ENCODE measurements around the gene PSRC1.
A peak's percentile ranks its signal among the peaks of the same experiment; 100 is the strongest.

The PSRC1 gene

GRCh38 chr1:109277434-109278204 is 5.3 kb downstream of the PSRC1 start:
- DNase-seq (ENCODE audit: low read depth, low spot score), result no peak
- Histone ChIP-seq H3K9ac (ENCODE audit: insufficient read length) (no peak overlapping the region), H3K4me3 (no peak overlapping the region), H3K27ac (no peak overlapping the region), H3K9me3 (ENCODE audit: low read depth, low read length) (no peaks in the 10 kb centered on the region), H3K36me3 (ENCODE audit: insufficient read depth, low read length) (peaks cover 27% of the 10 kb centered on the region)
- TF ChIP-seq FOXP2 (optimal IDR thresholded peaks at IDR 0.05; ENCODE audit: control extremely low read depth, extremely low read length, insufficient read depth) (no peak), EZH2 (IDR thresholded peaks at IDR 0.05) (no peak), POLR2AphosphoS5 (IDR thresholded peaks at IDR 0.05; ENCODE audit: borderline replicate concordance, low read depth, low read length) (no peak)

DNA sequence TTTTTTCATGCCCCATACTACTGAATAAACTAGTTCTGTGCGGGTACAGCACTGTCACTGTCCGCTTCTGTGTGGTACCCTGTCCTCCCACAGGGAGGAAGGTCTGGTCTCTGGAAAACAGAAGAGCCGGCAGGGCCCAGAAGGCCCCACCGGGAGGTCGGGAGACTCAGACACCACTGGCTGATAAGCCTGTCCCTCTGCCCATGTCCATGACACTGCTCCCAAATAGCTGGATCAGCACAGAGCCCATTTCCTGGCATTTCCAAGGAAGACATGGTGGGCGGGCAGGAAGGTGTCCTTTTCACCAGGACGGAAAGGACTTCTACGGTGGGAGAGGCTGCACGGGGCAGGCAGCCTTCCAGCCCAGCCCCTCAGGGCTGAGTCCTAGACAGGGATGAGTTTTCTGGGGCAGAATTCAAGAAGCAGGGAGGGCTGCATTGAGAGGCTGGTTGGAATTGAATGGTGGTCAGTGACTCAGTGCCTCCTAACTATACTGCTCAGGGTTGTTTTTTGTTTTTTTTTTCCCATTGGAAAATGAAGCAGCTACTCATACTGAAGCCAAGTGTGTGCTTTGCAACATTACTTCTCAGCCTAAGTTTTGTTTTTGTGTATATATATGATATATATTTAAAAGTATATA is 7.1 kb downstream of the PSRC1 start:
- TF ChIP-seq POLR2AphosphoS5 (IDR thresholded peaks at IDR 0.05; ENCODE audit: borderline replicate concordance, low read depth, low read length) (peak; percentile 15; the same call in 1 of the 2 replicates), EZH2 (IDR thresholded peaks at IDR 0.05) (no peak)
- no peak for DNase-seq (ENCODE audit: low read depth, low spot score)
- H3K9ac ChIP-seq (ENCODE audit: insufficient read length), result no peak overlapping the region
- H3K27ac ChIP-seq, result no peak overlapping the region
- peaks cover 24% of the 10 kb centered on the region for H3K36me3 ChIP-seq (ENCODE audit: insufficient read depth, low read length)
- no peak overlapping the region for H3K4me3 ChIP-seq
- no peaks in the 10 kb centered on the region for H3K9me3 ChIP-seq (ENCODE audit: low read depth, low read length)

DNA sequence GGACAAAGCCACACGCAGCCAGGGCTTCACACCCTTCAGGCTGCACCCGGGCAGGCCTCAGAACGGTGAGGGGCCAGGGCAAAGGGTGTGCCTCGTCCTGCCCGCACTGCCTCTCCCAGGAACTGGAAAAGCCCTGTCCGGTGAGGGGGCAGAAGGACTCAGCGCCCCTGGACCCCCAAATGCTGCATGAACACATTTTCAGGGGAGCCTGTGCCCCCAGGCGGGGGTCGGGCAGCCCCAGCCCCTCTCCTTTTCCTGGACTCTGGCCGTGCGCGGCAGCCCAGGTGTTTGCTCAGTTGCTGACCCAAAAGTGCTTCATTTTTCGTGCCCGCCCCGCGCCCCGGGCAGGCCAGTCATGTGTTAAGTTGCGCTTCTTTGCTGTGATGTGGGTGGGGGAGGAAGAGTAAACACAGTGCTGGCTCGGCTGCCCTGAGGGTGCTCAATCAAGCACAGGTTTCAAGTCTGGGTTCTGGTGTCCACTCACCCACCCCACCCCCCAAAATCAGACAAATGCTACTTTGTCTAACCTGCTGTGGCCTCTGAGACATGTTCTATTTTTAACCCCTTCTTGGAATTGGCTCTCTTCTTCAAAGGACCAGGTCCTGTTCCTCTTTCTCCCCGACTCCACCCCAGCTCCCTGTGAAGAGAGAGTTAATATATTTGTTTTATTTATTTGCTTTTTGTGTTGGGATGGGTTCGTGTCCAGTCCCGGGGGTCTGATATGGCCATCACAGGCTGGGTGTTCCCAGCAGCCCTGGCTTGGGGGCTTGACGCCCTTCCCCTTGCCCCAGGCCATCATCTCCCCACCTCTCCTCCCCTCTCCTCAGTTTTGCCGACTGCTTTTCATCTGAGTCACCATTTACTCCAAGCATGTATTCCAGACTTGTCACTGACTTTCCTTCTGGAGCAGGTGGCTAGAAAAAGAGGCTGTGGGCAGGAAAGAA is 8.1 kb downstream of the PSRC1 start:
- peaks cover 14% of the 10 kb centered on the region for H3K36me3 ChIP-seq (ENCODE audit: insufficient read depth, low read length)
- H3K9me3 ChIP-seq (ENCODE audit: low read depth, low read length), result no peaks in the 10 kb centered on the region
- H3K9ac ChIP-seq (ENCODE audit: insufficient read length), result no peak overlapping the region
- no peak overlapping the region for H3K27ac ChIP-seq
- DNase-seq (ENCODE audit: low read depth, low spot score), result no peak
- no peak overlapping the region for H3K4me3 ChIP-seq
- TF ChIP-seq FOXP2 (optimal IDR thresholded peaks at IDR 0.05; ENCODE audit: control extremely low read depth, extremely low read length, insufficient read depth), result no peak
- TF ChIP-seq EZH2 (IDR thresholded peaks at IDR 0.05), result no peak

GRCh38 chr1:109273570-109274288 is 9.2 kb downstream of the PSRC1 start:
- no peaks in the 10 kb centered on the region for H3K9me3 ChIP-seq (ENCODE audit: low read depth, low read length)
- TF ChIP-seq POLR2AphosphoS5 (IDR thresholded peaks at IDR 0.05; ENCODE audit: borderline replicate concordance, low read depth, low read length), result no peak
- no peak for TF ChIP-seq EZH2 (IDR thresholded peaks at IDR 0.05)
- no peak for TF ChIP-seq FOXP2 (optimal IDR thresholded peaks at IDR 0.05; ENCODE audit: control extremely low read depth, extremely low read length, insufficient read depth)
- peak overlapping the region; percentile 46; the same call in 1 of the 2 replicates for H3K27ac ChIP-seq
- H3K36me3 ChIP-seq (ENCODE audit: insufficient read depth, low read length), result peaks cover 6% of the 10 kb centered on the region; the same call in 1 of the 2 replicates
- no peak overlapping the region for H3K9ac ChIP-seq (ENCODE audit: insufficient read length)
- no peak overlapping the region for H3K4me3 ChIP-seq
- DNase-seq (ENCODE audit: low read depth, low spot score), result no peak

DNA sequence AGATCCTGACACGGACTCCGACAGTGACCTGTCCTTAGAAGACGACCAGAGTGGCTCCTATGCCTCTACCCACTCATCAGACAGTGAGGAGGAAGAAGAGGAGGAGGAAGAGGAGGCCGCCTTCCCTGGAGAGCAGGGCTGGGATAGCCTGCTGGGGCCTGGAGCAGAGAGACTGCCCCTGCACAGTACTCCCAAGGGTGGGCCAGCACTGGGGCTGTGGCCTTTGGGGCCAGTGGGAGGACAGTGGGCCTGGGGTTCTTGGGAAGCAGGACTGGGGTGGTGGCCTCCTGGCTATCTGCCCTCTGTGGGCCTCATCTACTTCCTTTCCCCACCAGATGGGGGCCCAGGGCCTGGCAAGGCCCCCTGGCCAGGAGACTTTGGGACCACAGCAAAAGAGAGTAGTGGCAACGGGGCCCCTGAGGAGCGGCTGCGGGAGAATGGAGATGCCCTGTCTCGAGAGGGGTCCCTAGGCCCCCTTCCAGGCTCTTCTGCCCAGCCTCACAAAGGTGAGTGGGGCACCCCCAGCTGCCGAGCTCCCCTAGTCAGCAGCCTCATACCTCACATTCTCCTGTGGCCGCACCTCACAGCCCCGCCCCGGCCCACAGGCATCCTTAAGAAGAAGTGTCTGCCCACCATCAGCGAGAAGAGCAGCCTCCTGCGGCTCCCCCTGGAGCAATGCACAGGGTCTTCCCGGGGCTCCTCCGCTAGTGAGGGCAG is 10.0 kb downstream of the PSRC1 start:
- no peak overlapping the region for H3K9ac ChIP-seq (ENCODE audit: insufficient read length)
- H3K9me3 ChIP-seq (ENCODE audit: low read depth, low read length), result no peaks in the 10 kb centered on the region
- H3K36me3 ChIP-seq (ENCODE audit: insufficient read depth, low read length), result no peaks in the 10 kb centered on the region; the same call in 1 of the 2 replicates
- TF ChIP-seq FOXP2 (optimal IDR thresholded peaks at IDR 0.05; ENCODE audit: control extremely low read depth, extremely low read length, insufficient read depth) (no peak), EZH2 (IDR thresholded peaks at IDR 0.05) (no peak), POLR2AphosphoS5 (IDR thresholded peaks at IDR 0.05; ENCODE audit: borderline replicate concordance, low read depth, low read length) (no peak)
- no peak overlapping the region for H3K4me3 ChIP-seq
- H3K27ac ChIP-seq, result no peak overlapping the region
- no peak for DNase-seq (ENCODE audit: low read depth, low spot score)

- no peak overlapping the region for H3K27ac ChIP-seq
- H3K4me3 ChIP-seq, result no peak overlapping the region
- no peak overlapping the region for H3K9ac ChIP-seq (ENCODE audit: insufficient read length)
- TF ChIP-seq EZH2 (IDR thresholded peaks at IDR 0.05) (no peak), FOXP2 (optimal IDR thresholded peaks at IDR 0.05; ENCODE audit: control extremely low read depth, extremely low read length, insufficient read depth) (no peak), POLR2AphosphoS5 (IDR thresholded peaks at IDR 0.05; ENCODE audit: borderline replicate concordance, low read depth, low read length) (no peak)
- H3K9me3 ChIP-seq (ENCODE audit: low read depth, low read length), result no peaks in the 10 kb centered on the region
- H3K36me3 ChIP-seq (ENCODE audit: insufficient read depth, low read length), result no peaks in the 10 kb centered on the region; the same call in 1 of the 2 replicates
- no peak for DNase-seq (ENCODE audit: low read depth, low spot score)
Measured at GRCh38 chr1:109272021-109272799, 10.7 kb downstream of the PSRC1 start.

DNA sequence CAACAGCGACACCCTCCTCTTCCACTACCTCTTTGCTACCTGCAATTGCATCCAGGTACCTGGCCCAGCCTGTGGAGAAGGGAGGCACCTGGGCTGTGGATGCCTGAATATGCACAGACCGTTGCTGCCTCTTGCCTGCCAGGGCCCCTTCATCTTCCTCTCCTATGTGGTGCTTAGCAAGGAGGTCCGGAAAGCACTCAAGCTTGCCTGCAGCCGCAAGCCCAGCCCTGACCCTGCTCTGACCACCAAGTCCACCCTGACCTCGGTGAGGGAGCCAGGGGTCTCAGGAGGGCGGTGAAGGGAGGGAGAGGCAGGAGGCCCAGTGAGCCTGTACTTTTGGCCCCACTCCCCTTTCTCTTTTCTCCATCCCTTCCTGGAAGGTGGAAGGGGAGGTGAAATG is 11.5 kb downstream of the PSRC1 start:
- no peak for DNase-seq (ENCODE audit: low read depth, low spot score)
- no peak overlapping the region for H3K4me3 ChIP-seq
- H3K9me3 ChIP-seq (ENCODE audit: low read depth, low read length), result no peaks in the 10 kb centered on the region
- no peak overlapping the region for H3K27ac ChIP-seq
- H3K9ac ChIP-seq (ENCODE audit: insufficient read length), result no peak overlapping the region
- H3K36me3 ChIP-seq (ENCODE audit: insufficient read depth, low read length), result no peaks in the 10 kb centered on the region; the same call in 1 of the 2 replicates
- TF ChIP-seq EZH2 (IDR thresholded peaks at IDR 0.05), result no peak
- TF ChIP-seq POLR2AphosphoS5 (IDR thresholded peaks at IDR 0.05; ENCODE audit: borderline replicate concordance, low read depth, low read length), result no peak
- no peak for TF ChIP-seq FOXP2 (optimal IDR thresholded peaks at IDR 0.05; ENCODE audit: control extremely low read depth, extremely low read length, insufficient read depth)

Data from SK-N-MC (cell line).